ENCODE results near the gene DBNL. TPM values are rescaled to one million over a fixed set of nuclear protein-coding genes. Genes with fewer than 3 reads are reported as not detected.
A peak's percentile ranks its signal among the peaks of the same experiment; 100 is the strongest.

DBNL gene
- total RNA-seq, 1 donor from 2014 or later, result 95.5 TPM

DNA sequence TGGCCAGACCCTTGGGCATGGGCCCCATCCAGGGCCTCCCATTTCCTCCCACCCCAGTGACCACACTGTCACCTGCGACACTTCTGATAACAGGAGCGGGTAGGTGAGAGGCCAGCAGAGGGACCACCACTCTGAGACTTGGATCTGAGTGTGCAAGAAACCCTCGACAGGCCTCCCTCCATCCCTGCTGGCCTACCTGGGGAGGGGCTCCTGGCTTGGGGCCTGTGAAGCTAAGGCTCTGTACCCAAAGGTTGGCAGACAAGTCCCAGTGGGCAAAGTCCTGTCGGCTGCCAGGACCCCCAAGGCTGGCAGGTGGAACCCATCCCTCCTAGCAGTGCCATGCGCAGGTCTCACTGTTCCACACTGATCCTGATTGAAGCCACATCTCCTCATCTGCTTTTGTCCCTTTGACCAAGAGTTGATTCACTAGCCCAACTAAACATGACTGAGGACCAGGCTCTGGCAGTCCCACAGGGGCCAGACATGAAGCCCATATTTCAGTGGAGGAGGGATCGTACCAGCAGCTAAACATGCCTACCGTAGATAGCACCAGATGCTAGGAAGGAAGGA is 22.1 kb downstream of the DBNL start:
- peak; percentile 71 for DNase-seq (ENCODE audit: low spot score)
- peaks cover 2% of the 10 kb centered on the region for H3K36me3 Mint-ChIP-seq (ENCODE audit: low read depth)
- no peaks in the 10 kb centered on the region for H3K9me3 Mint-ChIP-seq (ENCODE audit: low read depth)
- TF ChIP-seq, protein P1, sequence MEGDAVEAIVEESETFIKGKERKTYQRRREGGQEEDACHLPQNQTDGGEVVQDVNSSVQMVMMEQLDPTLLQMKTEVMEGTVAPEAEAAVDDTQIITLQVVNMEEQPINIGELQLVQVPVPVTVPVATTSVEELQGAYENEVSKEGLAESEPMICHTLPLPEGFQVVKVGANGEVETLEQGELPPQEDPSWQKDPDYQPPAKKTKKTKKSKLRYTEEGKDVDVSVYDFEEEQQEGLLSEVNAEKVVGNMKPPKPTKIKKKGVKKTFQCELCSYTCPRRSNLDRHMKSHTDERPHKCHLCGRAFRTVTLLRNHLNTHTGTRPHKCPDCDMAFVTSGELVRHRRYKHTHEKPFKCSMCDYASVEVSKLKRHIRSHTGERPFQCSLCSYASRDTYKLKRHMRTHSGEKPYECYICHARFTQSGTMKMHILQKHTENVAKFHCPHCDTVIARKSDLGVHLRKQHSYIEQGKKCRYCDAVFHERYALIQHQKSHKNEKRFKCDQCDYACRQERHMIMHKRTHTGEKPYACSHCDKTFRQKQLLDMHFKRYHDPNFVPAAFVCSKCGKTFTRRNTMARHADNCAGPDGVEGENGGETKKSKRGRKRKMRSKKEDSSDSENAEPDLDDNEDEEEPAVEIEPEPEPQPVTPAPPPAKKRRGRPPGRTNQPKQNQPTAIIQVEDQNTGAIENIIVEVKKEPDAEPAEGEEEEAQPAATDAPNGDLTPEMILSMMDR (IDR thresholded peaks at IDR 0.05), result no peak
- peaks cover 29% of the 10 kb centered on the region for H3K4me1 Mint-ChIP-seq (ENCODE audit: low read depth)
- no peaks in the 10 kb centered on the region for H3K27me3 Mint-ChIP-seq (ENCODE audit: low read depth)
- H3K4me3 Mint-ChIP-seq (ENCODE audit: unreplicated experiment), result no peak overlapping the region
- no peak overlapping the region for H3K27ac Mint-ChIP-seq (ENCODE audit: unreplicated experiment)

DNA sequence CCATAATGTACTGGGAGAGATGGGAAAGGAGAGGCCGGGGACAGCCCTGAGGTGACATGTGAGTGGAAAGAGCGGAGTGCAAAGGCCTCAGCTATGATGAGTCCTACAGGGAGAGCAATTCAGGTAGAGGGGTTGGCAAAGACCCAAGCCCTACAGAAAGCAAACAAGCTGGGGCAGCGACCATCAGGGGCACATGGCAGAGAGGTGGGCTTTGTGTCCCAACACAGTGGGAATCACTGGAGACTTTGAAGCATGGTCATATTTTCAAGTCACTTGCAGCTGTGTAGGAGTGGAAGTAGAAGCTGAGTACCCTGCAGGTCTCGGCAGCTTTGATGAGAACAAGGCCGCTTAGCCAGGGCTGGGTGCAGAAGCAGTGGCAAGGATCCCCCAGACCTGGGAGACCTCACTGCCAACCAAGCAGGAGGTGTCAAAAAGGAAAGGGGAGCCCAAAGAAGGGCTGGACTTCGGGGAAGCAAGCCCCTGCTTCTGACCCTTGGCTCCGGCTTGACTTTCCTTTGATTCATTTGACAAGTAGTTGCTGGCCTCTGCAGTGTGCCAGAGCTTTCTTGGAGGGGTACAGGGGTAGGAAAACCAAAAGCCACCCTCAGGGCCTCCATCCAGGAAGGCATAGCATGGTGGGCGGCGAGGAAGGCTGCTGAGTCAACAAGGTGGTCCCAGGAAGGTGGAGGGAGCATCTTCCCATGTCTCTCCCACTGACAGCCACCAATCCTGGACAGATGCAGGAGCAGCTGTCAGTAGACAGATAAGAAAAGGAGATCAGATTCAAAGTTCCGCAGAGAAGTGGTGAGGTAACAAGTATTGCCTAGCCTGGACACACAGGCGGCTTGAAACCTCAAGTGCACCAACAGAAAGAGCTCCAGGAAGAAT is 22.8 kb downstream of the DBNL start:
- no peak overlapping the region for H3K27ac Mint-ChIP-seq (ENCODE audit: unreplicated experiment)
- no peak overlapping the region for H3K4me3 Mint-ChIP-seq (ENCODE audit: unreplicated experiment)
- H3K27me3 Mint-ChIP-seq (ENCODE audit: low read depth), result no peaks in the 10 kb centered on the region
- DNase-seq (ENCODE audit: low spot score), result peak; percentile 61
- TF ChIP-seq, protein P1 (IDR thresholded peaks at IDR 0.05), result no peak
- peaks cover 36% of the 10 kb centered on the region for H3K4me1 Mint-ChIP-seq (ENCODE audit: low read depth)
- no peaks in the 10 kb centered on the region for H3K36me3 Mint-ChIP-seq (ENCODE audit: low read depth)
- no peaks in the 10 kb centered on the region for H3K9me3 Mint-ChIP-seq (ENCODE audit: low read depth)

DNA sequence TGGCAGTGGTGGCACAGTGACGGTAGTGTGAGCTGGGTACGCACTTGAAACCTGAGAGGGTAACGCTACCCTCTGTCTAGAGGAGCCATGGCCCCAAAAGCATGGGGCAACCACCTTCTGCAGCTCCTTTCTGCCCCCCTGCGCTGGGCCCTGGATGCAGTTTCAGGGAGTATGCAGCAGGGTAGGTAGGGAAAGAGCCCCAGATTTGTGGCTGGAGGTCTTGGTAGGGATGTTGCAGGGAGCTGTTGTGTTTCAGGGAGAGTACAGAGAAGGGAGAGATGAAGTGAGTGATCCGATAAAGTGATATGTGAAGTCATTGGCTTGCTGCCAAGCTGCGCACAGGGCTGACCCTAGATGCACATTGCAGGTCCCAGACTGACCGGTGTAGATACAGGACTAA is 23.6 kb downstream of the DBNL start:
- H3K27me3 Mint-ChIP-seq (ENCODE audit: low read depth), result no peaks in the 10 kb centered on the region
- DNase-seq (ENCODE audit: low spot score), result peak; percentile 53
- peak overlapping the region; percentile 8 for H3K27ac Mint-ChIP-seq (ENCODE audit: unreplicated experiment)
- H3K9me3 Mint-ChIP-seq (ENCODE audit: low read depth), result no peaks in the 10 kb centered on the region
- TF ChIP-seq, protein P1 (IDR thresholded peaks at IDR 0.05), result no peak
- peaks cover 44% of the 10 kb centered on the region for H3K4me1 Mint-ChIP-seq (ENCODE audit: low read depth)
- H3K4me3 Mint-ChIP-seq (ENCODE audit: unreplicated experiment), result no peak overlapping the region
- H3K36me3 Mint-ChIP-seq (ENCODE audit: low read depth), result peaks cover 3% of the 10 kb centered on the region

DNA sequence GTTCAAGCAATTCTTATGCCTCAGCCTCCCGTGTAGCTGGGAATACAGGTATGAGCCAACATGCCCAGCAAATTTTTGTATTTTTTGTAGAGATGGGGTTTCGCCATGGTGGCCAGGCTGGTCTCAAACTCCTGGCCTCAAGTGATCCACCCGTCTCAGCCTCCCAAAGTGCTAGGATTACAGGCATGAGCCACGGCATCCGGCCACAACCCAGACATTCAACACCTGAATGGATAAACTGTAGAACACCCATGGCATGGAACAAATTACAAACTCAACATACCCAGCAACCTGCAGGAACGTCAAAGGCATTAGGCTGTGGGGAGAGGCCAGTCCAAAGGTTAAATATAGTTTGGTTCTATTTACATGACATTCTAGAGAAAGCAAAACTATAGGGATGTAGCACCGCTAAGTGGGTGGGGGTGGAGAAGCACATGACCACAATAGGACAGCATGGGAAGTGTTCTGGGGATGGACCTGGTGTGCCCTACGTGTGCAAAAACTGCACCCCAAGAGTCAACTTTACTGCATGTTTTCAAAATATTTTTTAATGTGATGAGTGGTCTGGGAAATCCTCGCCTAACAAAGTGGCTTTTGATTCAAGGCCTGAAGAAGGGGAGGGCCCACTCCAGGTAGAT is 27.3 kb downstream of the DBNL start:
- TF ChIP-seq, protein P1 (IDR thresholded peaks at IDR 0.05), result no peak
- H3K27me3 Mint-ChIP-seq (ENCODE audit: low read depth), result no peaks in the 10 kb centered on the region
- no peak for DNase-seq (ENCODE audit: low spot score)
- H3K36me3 Mint-ChIP-seq (ENCODE audit: low read depth), result peaks cover 4% of the 10 kb centered on the region
- H3K27ac Mint-ChIP-seq (ENCODE audit: unreplicated experiment), result peak overlapping the region; percentile 79
- peaks cover 33% of the 10 kb centered on the region for H3K4me1 Mint-ChIP-seq (ENCODE audit: low read depth)
- H3K9me3 Mint-ChIP-seq (ENCODE audit: low read depth), result no peaks in the 10 kb centered on the region
- no peak overlapping the region for H3K4me3 Mint-ChIP-seq (ENCODE audit: unreplicated experiment)

Measured in chondrocyte (in vitro differentiated cells).